ENCODE results near the gene CYP4F11.
"Not testable (repeated sequence)": the region's sequence is repeated elsewhere in the genome, so short reads cannot be mapped to it uniquely, and the experiment has no call there.

Gene CYP4F11

GRCh38 chr19:15935167-15935702 is 906 bp upstream of the CYP4F11 start:
- Histone ChIP-seq H3K14ac (ENCODE audit: low read length in 2 of 2) (no peak overlapping the region), H3K9me3 (ENCODE audit: control insufficient read depth, low read length) (peaks cover 16% of the 10 kb centered on the region), H4K8ac (ENCODE audit: low read length) (no peak overlapping the region), H3K79me1 (replicated peaks; ENCODE audit: low read length, poor library complexity, severe bottlenecking) (no peaks in the 10 kb centered on the region), H3K4me3 (ENCODE audit: insufficient read depth in 1 of 2, low read depth in 1 of 2, low read length in 2 of 2) (no peak overlapping the region), H4K91ac (ENCODE audit: low read length) (no peak overlapping the region), H3K27me3 (ENCODE audit: control insufficient read depth in 1 of 2, insufficient read depth in 1 of 2, low read length in 2 of 2) (peaks cover 0 to 3% of the 10 kb centered on the region in 2 experiments), H2BK5ac (ENCODE audit: low read depth, low read length, poor library complexity, severe bottlenecking) (no peak overlapping the region), H2AK5ac (ENCODE audit: low read length, severe bottlenecking) (no peak overlapping the region), H3K36me3 (ENCODE audit: control insufficient read depth in 1 of 2, insufficient read depth in 2 of 2, low read depth in 1 of 2, low read length in 2 of 2) (no peaks in the 10 kb centered on the region), H3K4me1 (ENCODE audit: control insufficient read depth, insufficient read depth, low read depth, low read length) (no peaks in the 10 kb centered on the region), H3K4me2 (ENCODE audit: low read length, poor library complexity, severe bottlenecking) (no peak overlapping the region), H2BK120ac (ENCODE audit: low read depth, low read length) (no peak overlapping the region), H3K23ac (ENCODE audit: low read length in 2 of 2) (no peak overlapping the region), H3K4ac (ENCODE audit: low read depth in 1 of 2, low read length in 2 of 2) (no peak overlapping the region), H2BK15ac (ENCODE audit: low read depth, poor library complexity, severe bottlenecking) (no peak overlapping the region), H3K18ac (ENCODE audit: low read depth in 1 of 2, low read length in 2 of 2) (no peak overlapping the region), H2AFZ (ENCODE audit: low read depth, low read length) (no peak overlapping the region), H3K9ac (ENCODE audit: low read length) (no peak overlapping the region), H3K27ac (ENCODE audit: low read length, poor library complexity, severe bottlenecking) (no peak overlapping the region), H2BK12ac (ENCODE audit: low read length in 2 of 2) (no peak overlapping the region)
- 56% methylated on average over 3 of the region's 3 CpGs for WGBS
- DNase-seq = no peak

GRCh38 chr19:15933761-15934331 is 483 bp downstream of the CYP4F11 start:
- not testable (repeated sequence) for H3K4ac ChIP-seq (ENCODE audit: low read depth in 1 of 2, low read length in 2 of 2); H3K4me2 ChIP-seq (ENCODE audit: low read length, poor library complexity, severe bottlenecking); H2AK5ac ChIP-seq (ENCODE audit: low read length, severe bottlenecking); H2BK12ac ChIP-seq (ENCODE audit: low read length in 2 of 2); H3K27me3 ChIP-seq (ENCODE audit: control insufficient read depth in 1 of 2, insufficient read depth in 1 of 2, low read length in 2 of 2); H3K18ac ChIP-seq (ENCODE audit: low read depth in 1 of 2, low read length in 2 of 2); H3K36me3 ChIP-seq (ENCODE audit: control insufficient read depth in 1 of 2, insufficient read depth in 2 of 2, low read depth in 1 of 2, low read length in 2 of 2); H2BK5ac ChIP-seq (ENCODE audit: low read depth, low read length, poor library complexity, severe bottlenecking); H2AFZ ChIP-seq (ENCODE audit: low read depth, low read length); H3K79me1 ChIP-seq (replicated peaks; ENCODE audit: low read length, poor library complexity, severe bottlenecking); H3K14ac ChIP-seq (ENCODE audit: low read length in 2 of 2); H4K8ac ChIP-seq (ENCODE audit: low read length); H2BK120ac ChIP-seq (ENCODE audit: low read depth, low read length); H3K9ac ChIP-seq (ENCODE audit: low read length); H4K91ac ChIP-seq (ENCODE audit: low read length); H3K23ac ChIP-seq (ENCODE audit: low read length in 2 of 2); H3K27ac ChIP-seq (ENCODE audit: low read length, poor library complexity, severe bottlenecking); H3K4me1 ChIP-seq (ENCODE audit: control insufficient read depth, insufficient read depth, low read depth, low read length); H3K4me3 ChIP-seq (ENCODE audit: insufficient read depth in 1 of 2, low read depth in 1 of 2, low read length in 2 of 2); H2BK15ac ChIP-seq (ENCODE audit: low read depth, poor library complexity, severe bottlenecking); DNase-seq
- H3K9me3 ChIP-seq (ENCODE audit: control insufficient read depth, low read length) = peaks cover 15% of the 10 kb centered on the region
- WGBS = 78% methylated on average over 12 of the region's 12 CpGs

GRCh38 chr19:15928321-15928720 is 6.0 kb downstream of the CYP4F11 start:
- no peak overlapping the region for H2AFZ ChIP-seq (ENCODE audit: low read depth, low read length)
- no peak overlapping the region for H3K23ac ChIP-seq (ENCODE audit: low read length in 2 of 2)
- H3K27ac ChIP-seq (ENCODE audit: low read length, poor library complexity, severe bottlenecking) = no peak overlapping the region
- no peak overlapping the region for H2BK12ac ChIP-seq (ENCODE audit: low read length in 2 of 2)
- H3K36me3 ChIP-seq (ENCODE audit: control insufficient read depth in 1 of 2, insufficient read depth in 2 of 2, low read depth in 1 of 2, low read length in 2 of 2) = peaks cover 0 to 3% of the 10 kb centered on the region in 2 experiments
- H3K14ac ChIP-seq (ENCODE audit: low read length in 2 of 2) = no peak overlapping the region
- no peak overlapping the region for H2BK120ac ChIP-seq (ENCODE audit: low read depth, low read length)
- no peak overlapping the region for H3K4me2 ChIP-seq (ENCODE audit: low read length, poor library complexity, severe bottlenecking)
- H3K79me1 ChIP-seq (replicated peaks; ENCODE audit: low read length, poor library complexity, severe bottlenecking) = no peaks in the 10 kb centered on the region
- H2AK5ac ChIP-seq (ENCODE audit: low read length, severe bottlenecking) = no peak overlapping the region
- peaks cover 11% of the 10 kb centered on the region for H3K9me3 ChIP-seq (ENCODE audit: control insufficient read depth, low read length)
- no peak overlapping the region for H2BK15ac ChIP-seq (ENCODE audit: low read depth, poor library complexity, severe bottlenecking)
- H3K4ac ChIP-seq (ENCODE audit: low read depth in 1 of 2, low read length in 2 of 2) = no peak overlapping the region
- H3K18ac ChIP-seq (ENCODE audit: low read depth in 1 of 2, low read length in 2 of 2) = no peak overlapping the region
- DNase-seq = no peak
- no peak overlapping the region for H2BK5ac ChIP-seq (ENCODE audit: low read depth, low read length, poor library complexity, severe bottlenecking)
- no peak overlapping the region for H3K4me3 ChIP-seq (ENCODE audit: insufficient read depth in 1 of 2, low read depth in 1 of 2, low read length in 2 of 2)
- peaks cover 0 to 5% of the 10 kb centered on the region in 2 experiments for H3K27me3 ChIP-seq (ENCODE audit: control insufficient read depth in 1 of 2, insufficient read depth in 1 of 2, low read length in 2 of 2)
- no peak overlapping the region for H4K8ac ChIP-seq (ENCODE audit: low read length)
- no peaks in the 10 kb centered on the region for H3K4me1 ChIP-seq (ENCODE audit: control insufficient read depth, insufficient read depth, low read depth, low read length)
- H4K91ac ChIP-seq (ENCODE audit: low read length) = no peak overlapping the region
- no peak overlapping the region for H3K9ac ChIP-seq (ENCODE audit: low read length)
- 51% methylated on average over 3 of the region's 3 CpGs for WGBS

GRCh38 chr19:15926484-15926883 is 7.8 kb downstream of the CYP4F11 start:
- H2BK5ac ChIP-seq (ENCODE audit: low read depth, low read length, poor library complexity, severe bottlenecking) = no peak overlapping the region
- H3K36me3 ChIP-seq (ENCODE audit: control insufficient read depth in 1 of 2, insufficient read depth in 2 of 2, low read depth in 1 of 2, low read length in 2 of 2) = peaks cover 0 to 3% of the 10 kb centered on the region in 2 experiments
- no peak overlapping the region for H3K9ac ChIP-seq (ENCODE audit: low read length)
- H3K27me3 ChIP-seq (ENCODE audit: control insufficient read depth in 1 of 2, insufficient read depth in 1 of 2, low read length in 2 of 2) = peaks cover 0 to 5% of the 10 kb centered on the region in 2 experiments
- H3K4me3 ChIP-seq (ENCODE audit: insufficient read depth in 1 of 2, low read depth in 1 of 2, low read length in 2 of 2) = no peak overlapping the region
- 0% methylated on average over 1 of the region's 1 CpG for WGBS
- peaks cover 11% of the 10 kb centered on the region for H3K9me3 ChIP-seq (ENCODE audit: control insufficient read depth, low read length)
- no peak overlapping the region for H4K8ac ChIP-seq (ENCODE audit: low read length)
- no peak overlapping the region for H3K18ac ChIP-seq (ENCODE audit: low read depth in 1 of 2, low read length in 2 of 2)
- no peak overlapping the region for H2BK12ac ChIP-seq (ENCODE audit: low read length in 2 of 2)
- no peak overlapping the region for H4K91ac ChIP-seq (ENCODE audit: low read length)
- no peak overlapping the region for H3K4ac ChIP-seq (ENCODE audit: low read depth in 1 of 2, low read length in 2 of 2)
- no peak overlapping the region for H3K27ac ChIP-seq (ENCODE audit: low read length, poor library complexity, severe bottlenecking)
- H3K4me2 ChIP-seq (ENCODE audit: low read length, poor library complexity, severe bottlenecking) = no peak overlapping the region
- no peaks in the 10 kb centered on the region for H3K4me1 ChIP-seq (ENCODE audit: control insufficient read depth, insufficient read depth, low read depth, low read length)
- H3K23ac ChIP-seq (ENCODE audit: low read length in 2 of 2) = no peak overlapping the region
- no peak overlapping the region for H2AK5ac ChIP-seq (ENCODE audit: low read length, severe bottlenecking)
- H2AFZ ChIP-seq (ENCODE audit: low read depth, low read length) = no peak overlapping the region
- H2BK15ac ChIP-seq (ENCODE audit: low read depth, poor library complexity, severe bottlenecking) = no peak overlapping the region
- no peaks in the 10 kb centered on the region for H3K79me1 ChIP-seq (replicated peaks; ENCODE audit: low read length, poor library complexity, severe bottlenecking)
- H2BK120ac ChIP-seq (ENCODE audit: low read depth, low read length) = no peak overlapping the region
- no peak for DNase-seq
- no peak overlapping the region for H3K14ac ChIP-seq (ENCODE audit: low read length in 2 of 2)

All from mesenchymal stem cell (in vitro differentiated cells and primary cell).